Skeletal muscle satellite cell (primary cell): ENCODE data around the gene TLE2.
"Not testable (repeated sequence)": the region's sequence is repeated elsewhere in the genome, so short reads cannot be mapped to it uniquely, and the experiment has no call there.

Source experiments
- H3K27me3 ChIP-seq: 2 replicates; pipeline ENCODE4 v1.7.0; 2013; ENCODE audit warnings: low read length; ENCODE audit not compliant: control insufficient read depth, insufficient read depth
- H3K36me3 ChIP-seq: 2 replicates; pipeline ENCODE4 v1.7.0; 2013; ENCODE audit warnings: mild to moderate bottlenecking, control low read depth, low read length; ENCODE audit not compliant: insufficient read depth
- H3K4me1 ChIP-seq: 2 replicates; pipeline ENCODE4 v1.7.0; 2013; ENCODE audit warnings: low read length; ENCODE audit not compliant: control insufficient read depth, insufficient read depth
- H3K4me2 ChIP-seq: 2 replicates; pipeline ENCODE4 v1.7.0; 2013; ENCODE audit warnings: mild to moderate bottlenecking, low read length
- H3K4me3 ChIP-seq: 2 replicates; pipeline ENCODE4 v1.7.0; 2013; ENCODE audit warnings: low read length
- H3K9ac ChIP-seq: 2 replicates; pipeline ENCODE4 v1.7.0; 2013; ENCODE audit warnings: mild to moderate bottlenecking, low read depth, low read length, moderate library complexity
- H3K9me3 ChIP-seq: replicated peaks from 2 replicates; pipeline ENCODE4 v1.7.0; 2013; ENCODE audit warnings: mild to moderate bottlenecking, control low read depth, low read length

TLE2 gene

DNA sequence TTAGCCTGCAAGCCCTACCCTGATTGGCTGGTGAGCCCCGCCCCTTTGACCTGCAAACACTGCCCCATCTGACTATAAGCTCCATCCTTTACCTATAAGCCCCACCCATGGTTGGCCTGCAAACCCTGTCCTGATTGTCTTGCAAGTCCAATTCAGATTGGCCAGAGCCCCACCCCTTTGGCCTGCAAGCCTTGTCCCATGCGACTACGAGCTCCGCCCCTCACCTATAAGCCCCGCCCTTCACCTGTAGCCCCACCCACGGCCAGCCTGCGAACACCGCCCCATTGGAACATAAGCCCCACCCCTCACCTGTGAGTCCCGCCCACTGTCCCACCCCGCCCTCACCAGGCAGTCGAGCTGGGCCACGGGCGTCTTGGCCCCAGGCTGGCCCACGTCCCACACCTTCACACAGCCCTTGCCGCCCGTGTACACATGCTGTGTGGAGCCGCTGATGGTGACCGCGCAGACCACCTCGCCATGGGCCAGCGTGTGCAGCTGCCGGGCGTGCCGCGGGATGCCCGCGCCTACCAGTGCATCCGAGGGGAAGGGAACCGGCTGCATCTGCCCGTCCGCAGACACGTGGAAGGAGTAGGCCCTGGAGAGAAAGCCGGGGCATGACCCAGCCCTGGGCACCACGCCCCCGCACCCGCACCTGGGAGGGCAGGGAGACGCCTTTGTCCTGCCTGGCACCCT, 22.9 kb downstream of the TLE2 start:
- Histone ChIP-seq H3K9me3 (no peaks in the 10 kb centered on the region), H3K27me3 (peaks cover 14% of the 10 kb centered on the region), H3K36me3 (no peaks in the 10 kb centered on the region), H3K4me2 (no peak overlapping the region), H3K9ac (no peak overlapping the region), H3K4me1 (no peaks in the 10 kb centered on the region), H3K4me3 (no peak overlapping the region)

DNA sequence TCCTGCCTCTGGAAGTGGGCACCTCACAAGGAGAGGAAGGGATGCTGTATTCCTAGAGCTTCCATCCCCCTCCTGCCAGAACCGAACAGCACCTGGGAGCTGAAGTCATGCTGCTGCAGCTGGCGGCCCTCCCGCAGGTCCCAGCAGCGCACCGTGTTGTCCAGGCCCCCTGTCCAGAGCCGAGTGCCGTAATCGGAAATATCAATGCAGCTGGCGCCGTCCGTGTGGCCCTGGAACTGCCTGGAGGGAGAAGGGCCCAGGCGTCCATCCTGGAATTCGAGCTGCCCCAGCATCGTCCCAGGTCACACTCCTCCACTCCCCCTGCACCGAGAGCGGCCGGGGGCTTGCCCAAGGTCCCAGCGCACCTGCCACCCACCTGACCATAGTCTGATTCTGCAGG, 23.7 kb downstream of the TLE2 start:
- Histone ChIP-seq H3K36me3 (no peaks in the 10 kb centered on the region), H3K4me3 (no peak overlapping the region), H3K27me3 (peaks cover 14% of the 10 kb centered on the region), H3K9ac (no peak overlapping the region), H3K4me1 (no peaks in the 10 kb centered on the region), H3K4me2 (no peak overlapping the region), H3K9me3 (no peaks in the 10 kb centered on the region)

DNA sequence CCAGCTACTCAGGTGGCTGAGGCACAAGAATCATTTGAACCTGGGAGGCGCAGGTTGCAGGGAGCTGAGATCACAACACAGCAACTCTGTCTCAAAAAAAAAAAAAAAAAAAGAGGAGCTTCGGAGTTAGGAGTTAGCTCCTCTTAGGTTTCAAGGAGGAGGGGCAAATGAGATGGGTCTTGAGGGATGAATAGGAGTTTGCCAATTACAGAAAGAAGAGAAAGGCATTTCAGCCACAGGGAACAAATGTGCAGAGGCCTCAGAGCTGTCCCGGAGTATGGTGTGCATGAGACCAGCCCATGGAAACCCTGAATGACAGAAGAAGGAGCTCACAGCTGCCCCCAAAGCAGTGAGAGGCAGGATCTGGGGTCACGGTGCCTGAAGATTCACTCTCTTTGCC, 24.6 kb downstream of the TLE2 start:
- H3K4me2 ChIP-seq, result no peak overlapping the region
- no peak overlapping the region for H3K9ac ChIP-seq
- H3K27me3 ChIP-seq, result peaks cover 14% of the 10 kb centered on the region
- H3K4me1 ChIP-seq, result no peaks in the 10 kb centered on the region
- no peaks in the 10 kb centered on the region for H3K9me3 ChIP-seq
- H3K4me3 ChIP-seq, result no peak overlapping the region
- no peaks in the 10 kb centered on the region for H3K36me3 ChIP-seq

DNA sequence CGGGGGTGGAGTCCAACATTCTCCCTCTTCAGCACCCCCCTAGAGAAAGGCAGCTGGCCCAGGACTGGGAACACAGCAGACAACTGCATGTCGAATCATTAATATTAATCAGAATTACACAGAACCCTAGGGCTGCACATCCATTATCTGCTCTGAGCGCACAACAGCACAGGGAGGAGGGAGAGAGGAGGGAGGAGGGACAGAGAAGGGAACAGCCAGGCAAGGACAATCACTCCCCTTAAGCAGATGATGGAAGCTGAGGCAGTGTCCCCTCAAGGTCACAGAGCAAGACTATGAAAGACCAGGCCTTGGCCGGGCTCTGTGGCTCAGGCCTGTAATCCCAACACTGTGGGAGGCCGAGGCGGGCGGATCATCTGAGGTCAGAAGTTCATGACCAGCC, 26.0 kb downstream of the TLE2 start:
- no peak overlapping the region for H3K4me3 ChIP-seq
- H3K9ac ChIP-seq, result no peak overlapping the region
- H3K4me1 ChIP-seq, result no peaks in the 10 kb centered on the region
- no peaks in the 10 kb centered on the region for H3K9me3 ChIP-seq
- H3K27me3 ChIP-seq, result peaks cover 9% of the 10 kb centered on the region
- H3K36me3 ChIP-seq, result no peaks in the 10 kb centered on the region
- no peak overlapping the region for H3K4me2 ChIP-seq

DNA sequence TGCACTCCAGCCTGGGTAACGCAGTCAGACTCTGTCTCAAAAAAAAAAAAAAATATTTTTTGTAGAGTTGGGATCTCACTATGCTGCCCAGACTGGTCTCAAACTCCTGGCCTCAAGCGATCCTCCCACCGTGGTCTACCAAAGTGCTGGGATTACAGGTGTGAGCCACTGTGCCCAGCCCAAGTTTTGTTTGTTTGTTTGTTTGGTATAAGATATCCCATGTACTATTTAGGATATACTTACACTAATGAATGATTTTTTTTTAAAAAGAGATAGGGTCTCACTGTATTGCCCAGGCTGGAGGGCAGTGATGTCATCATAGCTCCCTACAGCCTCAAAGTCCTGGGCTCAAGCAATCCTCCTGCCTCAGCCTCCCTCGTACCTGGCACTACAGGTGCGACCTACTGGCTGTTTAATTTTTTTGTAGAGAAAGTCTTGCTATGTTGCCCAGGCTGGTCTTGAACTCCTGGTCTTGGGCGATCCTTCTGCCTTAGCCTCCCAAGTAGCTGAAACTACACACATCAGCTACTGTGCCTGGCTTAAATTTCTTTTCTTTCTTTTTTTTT, 27.8 kb downstream of the TLE2 start:
- Histone ChIP-seq H3K4me1 (no peaks in the 10 kb centered on the region), H3K9ac (no peak overlapping the region), H3K36me3 (no peaks in the 10 kb centered on the region)

DNA sequence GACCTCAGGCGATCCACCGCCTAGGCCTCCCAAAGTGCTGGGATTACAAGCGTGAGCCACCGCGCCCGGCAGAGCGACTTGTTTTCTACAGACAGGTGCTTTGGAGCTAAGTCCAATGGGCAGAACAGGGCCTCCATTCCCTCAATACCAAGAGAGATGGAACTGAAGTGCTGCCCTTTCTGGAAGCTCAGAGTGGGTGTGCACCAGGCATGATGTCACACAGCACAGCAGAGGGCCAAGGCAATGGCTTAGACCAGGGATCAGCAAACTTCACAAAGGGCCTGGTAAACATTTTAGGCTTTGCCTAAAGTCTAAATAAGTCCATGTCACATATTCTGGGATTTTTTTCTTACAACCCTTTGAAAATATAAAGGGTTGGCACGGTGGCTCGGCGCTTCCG, 30.4 kb downstream of the TLE2 start:
- H3K9ac ChIP-seq, result no peak overlapping the region
- no peaks in the 10 kb centered on the region for H3K36me3 ChIP-seq
- H3K4me1 ChIP-seq, result no peaks in the 10 kb centered on the region
- no peak overlapping the region for H3K4me2 ChIP-seq
- H3K27me3 ChIP-seq, result peaks cover 18% of the 10 kb centered on the region
- no peaks in the 10 kb centered on the region for H3K9me3 ChIP-seq
- no peak overlapping the region for H3K4me3 ChIP-seq

More for the DNA sequence above, 27.8 kb downstream of the TLE2 start:
- H3K9me3 ChIP-seq, result no peaks in the 10 kb centered on the region
- peaks cover 22% of the 10 kb centered on the region for H3K27me3 ChIP-seq
- no peak overlapping the region for H3K4me2 ChIP-seq
- H3K4me3 ChIP-seq, result no peak overlapping the region

DNA sequence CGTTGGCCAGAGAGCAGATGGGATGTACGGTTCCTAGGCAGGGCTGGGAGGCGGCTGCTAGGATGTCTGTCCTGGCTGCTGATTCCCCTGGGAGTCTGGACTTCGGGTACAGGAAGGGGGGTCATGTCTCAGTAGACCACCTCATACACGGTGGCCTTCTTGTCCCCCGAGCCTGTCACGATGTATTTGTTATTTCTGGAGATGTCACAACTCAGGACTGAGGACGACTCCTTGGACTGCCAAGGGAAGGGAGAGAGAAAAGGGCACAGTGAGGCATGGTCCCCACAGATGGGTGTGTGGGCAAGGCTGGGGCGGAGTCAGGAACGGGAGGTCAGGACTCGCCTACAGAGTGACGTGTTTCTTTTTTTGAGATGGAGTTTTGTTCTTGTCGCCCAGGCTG, 31.4 kb downstream of the TLE2 start:
- Histone ChIP-seq H3K36me3 (no peaks in the 10 kb centered on the region), H3K4me1 (no peaks in the 10 kb centered on the region), H3K4me3 (no peak overlapping the region), H3K9ac (no peak overlapping the region), H3K9me3 (no peaks in the 10 kb centered on the region), H3K4me2 (no peak overlapping the region), H3K27me3 (peaks cover 18% of the 10 kb centered on the region)

DNA sequence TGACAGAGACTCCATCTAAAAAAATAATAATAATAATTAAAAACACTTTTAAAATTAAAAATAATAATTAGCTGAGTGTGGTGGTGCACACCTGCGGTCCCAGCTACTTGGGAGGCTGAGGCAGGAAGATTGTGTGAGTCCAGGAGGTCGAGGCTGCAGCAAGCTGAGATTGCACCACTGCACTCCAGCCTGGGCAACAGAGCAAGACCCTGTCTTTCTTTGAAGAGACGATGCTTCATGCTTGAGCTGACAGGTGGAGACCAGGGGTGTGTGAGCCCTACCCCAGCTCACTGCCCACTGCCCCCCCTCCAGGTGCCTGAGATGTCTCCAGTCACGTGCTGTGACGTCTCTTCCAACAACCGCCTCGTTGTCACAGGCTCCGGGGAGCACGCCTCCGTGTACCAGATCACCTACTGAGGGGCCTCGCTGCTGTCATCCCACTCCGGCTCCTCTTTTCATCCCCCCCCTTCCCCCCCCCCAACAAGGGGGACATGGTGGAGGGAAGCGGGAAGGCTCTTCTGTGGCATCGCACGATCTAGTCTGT, 34.4 kb downstream of the TLE2 start:
- Histone ChIP-seq H3K27me3 (peaks cover 22% of the 10 kb centered on the region), H3K4me3 (no peak overlapping the region), H3K9me3 (no peaks in the 10 kb centered on the region), H3K4me2 (no peak overlapping the region), H3K9ac (no peak overlapping the region), H3K4me1 (no peaks in the 10 kb centered on the region), H3K36me3 (no peaks in the 10 kb centered on the region)

DNA sequence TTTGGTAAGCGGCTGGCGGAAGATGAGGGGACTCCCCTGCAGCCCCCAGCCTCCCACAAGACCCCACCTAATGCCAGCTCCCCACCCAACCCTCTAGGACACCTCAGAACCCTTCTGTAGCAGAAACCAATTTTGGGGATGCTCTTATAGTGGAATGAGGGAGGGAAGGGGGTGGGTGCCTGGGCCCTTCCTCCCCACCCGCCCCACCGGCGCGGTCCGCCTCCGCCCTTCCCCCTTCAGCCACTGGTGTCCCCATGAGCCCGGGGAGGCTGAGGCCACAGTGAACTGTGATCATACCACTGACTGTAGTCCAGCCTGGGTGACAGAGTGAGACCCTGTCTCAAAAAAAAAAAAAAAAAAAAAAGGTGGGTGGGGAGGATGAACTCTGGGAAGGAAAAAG, 35.5 kb downstream of the TLE2 start:
- Histone ChIP-seq H3K4me1 (no peaks in the 10 kb centered on the region), H3K9me3 (no peaks in the 10 kb centered on the region), H3K36me3 (no peaks in the 10 kb centered on the region), H3K9ac (no peak overlapping the region), H3K4me2 (no peak overlapping the region), H3K4me3 (no peak overlapping the region), H3K27me3 (peaks cover 24% of the 10 kb centered on the region)

DNA sequence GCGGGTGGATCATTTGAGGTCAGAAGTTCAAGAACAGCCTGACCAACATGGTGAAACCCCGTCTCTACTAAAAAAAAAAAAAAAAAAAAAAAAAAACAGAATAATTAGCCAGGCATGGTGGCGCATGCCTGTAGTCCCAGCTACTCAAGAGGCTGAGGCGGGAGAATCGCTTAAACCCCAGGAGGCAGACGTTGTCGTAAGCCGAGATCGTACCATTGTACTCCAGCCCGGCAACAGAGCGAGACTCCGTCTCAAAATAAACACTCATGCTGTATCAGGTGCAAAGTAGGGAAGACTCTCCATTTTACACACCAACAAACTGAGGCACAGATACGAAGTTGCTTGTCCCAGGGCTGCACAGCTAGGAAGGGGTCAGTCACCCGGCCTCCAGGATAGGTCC, 36.1 kb downstream of the TLE2 start:
- no peaks in the 10 kb centered on the region for H3K4me1 ChIP-seq
- no peak overlapping the region for H3K9ac ChIP-seq
- peaks cover 26% of the 10 kb centered on the region for H3K27me3 ChIP-seq
- no peaks in the 10 kb centered on the region for H3K36me3 ChIP-seq
- H3K9me3 ChIP-seq, result no peaks in the 10 kb centered on the region
- H3K4me2 ChIP-seq, result no peak overlapping the region
- no peak overlapping the region for H3K4me3 ChIP-seq

DNA sequence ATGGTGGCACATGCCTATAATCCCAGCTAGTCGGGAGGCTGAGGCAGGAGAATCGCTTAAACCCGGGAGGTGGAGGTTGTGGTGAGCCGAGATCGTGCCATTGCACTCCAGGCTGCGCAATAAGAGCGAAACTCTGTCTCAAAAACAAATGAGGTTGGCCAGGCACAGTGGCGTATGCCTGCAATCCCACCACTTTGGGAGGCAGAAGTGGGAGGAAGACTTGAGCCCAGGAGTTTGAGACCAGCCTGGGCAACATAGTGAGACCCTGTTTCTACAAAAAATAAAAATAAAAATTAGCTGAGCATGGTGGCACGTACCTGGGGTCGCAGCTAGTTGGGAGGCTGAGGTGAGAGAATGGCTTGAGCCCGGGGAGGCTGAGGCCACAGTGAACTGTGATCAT, 36.7 kb downstream of the TLE2 start:
- not testable (repeated sequence) for H3K4me1 ChIP-seq, H3K4me3 ChIP-seq, H3K36me3 ChIP-seq, H3K9me3 ChIP-seq, H3K9ac ChIP-seq, H3K4me2 ChIP-seq
- H3K27me3 ChIP-seq, result peaks cover 28% of the 10 kb centered on the region
